SU-DHL-6 (cell line): ENCODE data around the gene C1orf116.

Source experiments
- H2AFZ ChIP-seq: fragments of 200-600 bp; sonication (generic); 2 replicates; pipeline ENCODE4 v1.6.1; 2014; ENCODE audit warnings: low read depth, mild to moderate bottlenecking, moderate library complexity, mixed read lengths, antibody characterized with exemption, low read length; ENCODE audit not compliant: severe bottlenecking
- H3F3A ChIP-seq: fragments of 200-600 bp; shearing (Covaris generic); 2 replicates; pipeline ENCODE4 v1.6.0; 2016; ENCODE audit warnings: antibody characterized with exemption, mild to moderate bottlenecking; ENCODE audit not compliant: insufficient read depth
- H3K27ac ChIP-seq: fragments of 200-600 bp; sonication (generic); 2 replicates; pipeline ENCODE4 v1.5.1; 2016; ENCODE audit warnings: low read depth, mild to moderate bottlenecking, low read length, moderate library complexity, mixed read lengths
- H3K27me3 ChIP-seq: fragments of 200-600 bp; sonication (generic), shearing (Covaris generic); 2 replicates; pipeline ENCODE4 v1.6.0; 2014; ENCODE audit warnings: mild to moderate bottlenecking, low read length
- H3K36me3 ChIP-seq: fragments of 200-600 bp; sonication (generic); 2 replicates; pipeline ENCODE4 v1.6.1; 2014; ENCODE audit warnings: mild to moderate bottlenecking, low read length, mixed read lengths
- H3K4me2 ChIP-seq: fragments of 300-600, 200-600 bp; shearing (Covaris generic), sonication (generic); 2 replicates; pipeline ENCODE4 v1.6.0; 2014; ENCODE audit warnings: low read length, low read depth, mild to moderate bottlenecking; ENCODE audit not compliant: poor library complexity, severe bottlenecking
- H3K4me3 ChIP-seq: fragments of 200-600 bp; sonication (generic); 2 replicates; pipeline ENCODE4 v1.5.1; 2014; ENCODE audit warnings: antibody characterized with exemption, low read length, mild to moderate bottlenecking, mixed read lengths; ENCODE audit not compliant: insufficient read depth, poor library complexity, severe bottlenecking
- H3K79me2 ChIP-seq: fragments of 200-600 bp; sonication (generic); 2 replicates; pipeline ENCODE4 v1.6.1; 2014; ENCODE audit warnings: mild to moderate bottlenecking, low read length, moderate library complexity; ENCODE audit not compliant: insufficient read depth
- H3K9ac ChIP-seq: fragments of 200-600 bp; sonication (generic); 2 replicates; pipeline ENCODE4 v1.7.0; 2014; ENCODE audit warnings: mild to moderate bottlenecking, low read length
- H3K9me2 ChIP-seq: fragments of 200-600 bp; sonication (generic); replicated peaks from 2 replicates; pipeline ENCODE4 v1.6.1; 2014; ENCODE audit warnings: low read length; ENCODE audit not compliant: insufficient read depth
- H3K9me3 ChIP-seq: fragments of 200-600 bp; sonication (generic); 2 replicates; pipeline ENCODE4 v1.6.1; 2014; ENCODE audit warnings: low read length, mixed read lengths; ENCODE audit not compliant: insufficient read depth
- H4K20me1 ChIP-seq: fragments of 200-600 bp; sonication (generic); 2 replicates; pipeline ENCODE4 v1.6.1; 2014; ENCODE audit warnings: low read depth, mild to moderate bottlenecking, antibody characterized with exemption, low read length, moderate library complexity, mixed read lengths
- EZH2phosphoT487 ChIP-seq: fragments of 200-600 bp; sonication (generic), shearing (Covaris generic); conservative IDR thresholded peaks from 2 replicates; pipeline ENCODE4 v1.6.1; 2018; ENCODE audit warnings: mild to moderate bottlenecking, antibody characterized with exemption, low read length, moderate library complexity, mixed read lengths
- TF ChIP-seq, protein P1 (sequence below): fragments of 200-600 bp; sonication (generic); IDR thresholded peaks from one replicate; pipeline ENCODE4 v1.5.1; 2017; ENCODE audit warnings: antibody characterized with exemption, mild to moderate bottlenecking, low read length, moderate library complexity; ENCODE audit not compliant: insufficient read depth, poor library complexity, severe bottlenecking

C1orf116 gene

DNA sequence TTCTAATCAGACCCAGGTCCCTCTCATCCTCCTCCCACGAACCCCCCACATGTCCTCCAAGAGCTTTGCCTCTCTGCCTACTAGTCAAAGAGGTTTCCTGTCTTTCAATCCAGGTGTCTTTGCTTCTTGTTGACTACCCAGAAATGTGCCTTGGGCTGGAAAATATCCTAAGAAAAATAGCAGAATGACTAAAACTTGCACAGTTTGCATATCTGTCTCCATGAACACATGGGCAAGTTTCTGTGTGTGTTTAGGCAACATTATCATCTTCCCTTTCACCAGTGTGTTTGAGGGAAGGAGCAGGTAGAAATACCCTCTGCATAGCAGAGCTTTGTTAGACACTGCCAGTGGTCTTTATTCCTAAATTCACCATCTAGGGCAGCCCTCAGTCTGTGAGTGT, 1.5 kb downstream of the C1orf116 start:
- Histone ChIP-seq H3K9me2 (no peaks in the 10 kb centered on the region), H2AFZ (no peak overlapping the region), H4K20me1 (no peaks in the 10 kb centered on the region), H3K27me3 (no peaks in the 10 kb centered on the region), H3K9ac (no peak overlapping the region), H3K79me2 (no peaks in the 10 kb centered on the region), H3K9me3 (no peaks in the 10 kb centered on the region), H3K4me2 (no peak overlapping the region), H3K27ac (no peak overlapping the region), H3F3A (no peaks in the 10 kb centered on the region), H3K36me3 (no peaks in the 10 kb centered on the region), H3K4me3 (no peak overlapping the region)
- TF ChIP-seq, protein P1, sequence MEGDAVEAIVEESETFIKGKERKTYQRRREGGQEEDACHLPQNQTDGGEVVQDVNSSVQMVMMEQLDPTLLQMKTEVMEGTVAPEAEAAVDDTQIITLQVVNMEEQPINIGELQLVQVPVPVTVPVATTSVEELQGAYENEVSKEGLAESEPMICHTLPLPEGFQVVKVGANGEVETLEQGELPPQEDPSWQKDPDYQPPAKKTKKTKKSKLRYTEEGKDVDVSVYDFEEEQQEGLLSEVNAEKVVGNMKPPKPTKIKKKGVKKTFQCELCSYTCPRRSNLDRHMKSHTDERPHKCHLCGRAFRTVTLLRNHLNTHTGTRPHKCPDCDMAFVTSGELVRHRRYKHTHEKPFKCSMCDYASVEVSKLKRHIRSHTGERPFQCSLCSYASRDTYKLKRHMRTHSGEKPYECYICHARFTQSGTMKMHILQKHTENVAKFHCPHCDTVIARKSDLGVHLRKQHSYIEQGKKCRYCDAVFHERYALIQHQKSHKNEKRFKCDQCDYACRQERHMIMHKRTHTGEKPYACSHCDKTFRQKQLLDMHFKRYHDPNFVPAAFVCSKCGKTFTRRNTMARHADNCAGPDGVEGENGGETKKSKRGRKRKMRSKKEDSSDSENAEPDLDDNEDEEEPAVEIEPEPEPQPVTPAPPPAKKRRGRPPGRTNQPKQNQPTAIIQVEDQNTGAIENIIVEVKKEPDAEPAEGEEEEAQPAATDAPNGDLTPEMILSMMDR, result no peak
- no peak for TF ChIP-seq EZH2phosphoT487

DNA sequence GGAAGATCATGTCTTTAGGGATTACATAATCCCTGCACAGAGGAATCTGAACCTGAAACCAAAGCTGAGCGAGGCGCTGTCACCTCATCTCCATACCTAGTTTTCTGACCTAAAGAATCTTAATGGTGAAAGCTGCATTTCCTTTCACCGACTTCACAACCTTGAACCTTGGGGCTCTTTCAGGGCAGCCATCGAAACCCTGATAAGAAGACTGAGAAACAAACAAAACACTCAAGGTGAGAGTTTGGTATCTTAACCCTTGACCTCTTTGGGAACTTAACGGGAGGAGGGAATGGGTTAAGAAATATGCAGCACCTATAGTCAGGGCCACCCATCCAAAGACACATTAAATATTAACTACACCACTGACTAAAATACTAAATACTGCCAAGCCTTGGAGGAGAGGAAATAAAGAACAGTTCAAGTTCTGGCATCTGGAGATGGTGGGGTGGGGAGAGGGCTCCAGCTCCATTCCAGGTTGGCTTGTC, 2.0 kb downstream of the C1orf116 start:
- Histone ChIP-seq H3F3A (no peaks in the 10 kb centered on the region), H3K9me3 (no peaks in the 10 kb centered on the region), H2AFZ (no peak overlapping the region), H3K9me2 (no peaks in the 10 kb centered on the region), H3K79me2 (no peaks in the 10 kb centered on the region), H3K4me3 (no peak overlapping the region), H3K27me3 (no peaks in the 10 kb centered on the region), H3K27ac (no peak overlapping the region), H3K4me2 (no peak overlapping the region), H3K9ac (no peak overlapping the region), H4K20me1 (no peaks in the 10 kb centered on the region), H3K36me3 (no peaks in the 10 kb centered on the region)
- TF ChIP-seq EZH2phosphoT487, result no peak
- TF ChIP-seq, protein P1, result no peak

- H3K9me3 ChIP-seq, result no peaks in the 10 kb centered on the region
- H3K4me3 ChIP-seq, result no peak overlapping the region
- H3K27me3 ChIP-seq, result no peaks in the 10 kb centered on the region
- H3K36me3 ChIP-seq, result no peaks in the 10 kb centered on the region
- H2AFZ ChIP-seq, result no peak overlapping the region
- H3K9me2 ChIP-seq, result no peaks in the 10 kb centered on the region
- H4K20me1 ChIP-seq, result no peaks in the 10 kb centered on the region
- no peak overlapping the region for H3K4me2 ChIP-seq
- no peaks in the 10 kb centered on the region for H3F3A ChIP-seq
- no peak overlapping the region for H3K9ac ChIP-seq
- TF ChIP-seq, protein P1, result no peak
- TF ChIP-seq EZH2phosphoT487, result no peak
- no peak overlapping the region for H3K27ac ChIP-seq
- no peaks in the 10 kb centered on the region for H3K79me2 ChIP-seq
Observed at GRCh38 chr1:207029701-207030521, 2.6 kb downstream of the C1orf116 start.
